Activated CD4-positive, alpha-beta T cell treated with anti-CD3 and anti-CD28 coated beads, Interleukin-2, amount 10 ng/mL, durations not matched to agents 7 days and 5 days (primary cell): Measurements from ENCODE around the gene RSBN1. TPM values are rescaled to one million over a fixed set of nuclear protein-coding genes. Genes with fewer than 3 reads are reported as not detected.

Source experiments
- CTCF ChIA-PET: fragments of 350-600 bp; sonication (Branson Sonifier 250); formaldehyde crosslinking; loops from one replicate; lab custom pipeline; 2021; ENCODE audit warnings: antibody characterized with exemption; lab: Charles Lee
- POLR2A ChIA-PET: fragments of 350-600 bp; sonication (Branson Sonifier 250); formaldehyde crosslinking; loops from one replicate; lab custom pipeline; 2021; ENCODE audit warnings: antibody characterized with exemption; lab: Charles Lee
- DNase-seq: peaks from one replicate; pipeline ENCODE4 v3.0.0-alpha.2; 2020
- H3K27ac Mint-ChIP-seq: one replicate; pipeline ENCODE4 v1.8.0; 2021; ENCODE audit warnings: mild to moderate bottlenecking, moderate library complexity, mixed read lengths
- H3K27me3 Mint-ChIP-seq: one replicate; pipeline ENCODE4 v1.8.0; 2021; ENCODE audit warnings: mixed read lengths
- H3K36me3 Mint-ChIP-seq: one replicate; pipeline ENCODE4 v1.8.0; 2021; ENCODE audit warnings: low read depth, mixed read lengths
- H3K4me1 Mint-ChIP-seq: one replicate; pipeline ENCODE4 v1.8.0; 2021; ENCODE audit warnings: mixed read lengths
- H3K4me3 Mint-ChIP-seq: one replicate; pipeline ENCODE4 v1.8.0; 2021; ENCODE audit warnings: mild to moderate bottlenecking, moderate library complexity, mixed read lengths
- H3K9me3 Mint-ChIP-seq: one replicate; pipeline ENCODE4 v1.8.0; 2021; ENCODE audit warnings: mixed read lengths
- total RNA-seq, 2 experiments: library from RNA; stranded (reverse); gene quantifications; one replicate each; pipeline ENCODE4 v1.2.3, GENCODE V29; 2021

RSBN1 gene
- total RNA-seq, 2 experiments from 2014 or later, result 30.8 to 31.7 TPM

DNA sequence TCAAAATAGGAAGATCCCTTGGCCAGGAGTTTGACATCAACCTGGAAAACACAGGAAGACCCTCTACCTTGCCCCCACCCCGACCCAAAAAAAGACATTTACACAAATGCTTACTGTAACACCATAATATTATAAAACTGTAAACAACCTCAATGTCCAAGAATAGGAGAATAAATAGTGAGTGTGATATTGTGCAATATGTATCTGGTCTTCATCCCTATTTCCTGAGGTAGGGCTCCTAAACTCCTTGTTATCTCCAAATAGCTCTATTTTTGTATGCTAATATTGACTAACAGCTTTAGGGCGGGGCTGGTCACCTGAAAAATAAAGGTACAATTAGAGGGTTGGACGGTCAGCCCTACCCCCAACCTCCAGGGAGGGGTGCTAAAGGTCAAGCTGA lies 23.5 kb downstream of the RSBN1 start:
- no peak overlapping the region for H3K4me3 Mint-ChIP-seq
- ChIA-PET CTCF (interaction anchor here (0.8 to 2.0 kb wide), 4 partner anchors 11 to 22 kb away, joined by 3 to 5 read pairs (median 4); no protein-coding TSS in a partner anchor), POLR2A (no interaction called here)
- no peak overlapping the region for H3K27ac Mint-ChIP-seq
- no peak for DNase-seq
- peaks cover 64% of the 10 kb centered on the region for H3K36me3 Mint-ChIP-seq
- peaks cover 55% of the 10 kb centered on the region for H3K4me1 Mint-ChIP-seq
- no peaks in the 10 kb centered on the region for H3K27me3 Mint-ChIP-seq
- peaks cover 2% of the 10 kb centered on the region for H3K9me3 Mint-ChIP-seq

DNA sequence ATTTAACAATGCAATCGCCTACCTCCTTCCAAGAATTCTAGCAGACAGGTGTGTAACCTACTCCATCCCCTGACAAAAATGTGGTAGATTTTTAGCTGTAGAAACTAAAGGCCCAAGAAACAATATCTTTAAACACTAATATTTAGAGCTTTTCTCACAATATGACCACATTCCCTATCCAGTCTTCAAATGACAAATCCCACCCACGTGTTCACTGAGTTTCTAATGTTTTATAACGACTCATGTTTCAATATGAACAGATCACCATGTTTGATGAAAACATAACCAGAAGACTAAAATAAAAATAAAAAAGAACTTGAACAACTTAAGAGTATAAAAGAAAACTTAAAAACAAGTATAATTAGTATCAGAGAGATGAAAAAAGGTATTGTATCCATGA lies 24.6 kb downstream of the RSBN1 start:
- no peak overlapping the region for H3K4me3 Mint-ChIP-seq
- peaks cover 48% of the 10 kb centered on the region for H3K4me1 Mint-ChIP-seq
- no peak overlapping the region for H3K27ac Mint-ChIP-seq

DNA sequence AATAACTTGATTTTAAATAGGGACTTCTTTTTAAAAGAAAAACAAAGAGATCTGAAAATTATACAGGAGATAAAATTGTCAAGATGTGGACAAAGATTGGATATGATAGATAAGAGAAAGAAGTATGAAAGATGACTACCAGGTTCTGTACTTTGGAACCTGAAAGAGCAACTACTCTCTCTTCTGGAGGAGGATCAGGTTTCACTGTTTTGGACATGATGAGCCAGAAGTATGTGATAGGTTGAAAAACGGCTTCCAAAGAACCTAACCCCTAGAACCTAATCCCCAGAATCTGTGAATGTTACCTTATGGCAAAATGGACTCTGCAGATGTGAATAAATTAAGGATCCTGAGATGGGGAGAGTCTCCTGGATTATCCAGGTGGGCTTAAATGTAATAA lies 26.2 kb downstream of the RSBN1 start:
- CTCF ChIA-PET, result interaction anchor here (1.1 to 1.5 kb wide), 2 partner anchors 26 to 43 kb away, joined by 3 read pairs; no protein-coding TSS in a partner anchor
- Mint-ChIP-seq H3K4me1 (peaks cover 40% of the 10 kb centered on the region), H3K4me3 (no peak overlapping the region), H3K27me3 (no peaks in the 10 kb centered on the region), H3K27ac (peak overlapping the region; percentile 72), H3K36me3 (peaks cover 58% of the 10 kb centered on the region), H3K9me3 (peaks cover 2% of the 10 kb centered on the region)
- DNase-seq, result no peak
- POLR2A ChIA-PET, result no interaction called here

More for the DNA sequence above, 24.6 kb downstream of the RSBN1 start:
- no peak for DNase-seq
- H3K9me3 Mint-ChIP-seq, result peaks cover 2% of the 10 kb centered on the region
- H3K27me3 Mint-ChIP-seq, result no peaks in the 10 kb centered on the region
- peaks cover 63% of the 10 kb centered on the region for H3K36me3 Mint-ChIP-seq
- ChIA-PET CTCF (interaction anchor here (1.4 to 2.0 kb wide), 2 partner anchors 16 to 18 kb away, joined by 3 to 5 read pairs; no protein-coding TSS in a partner anchor), POLR2A (no interaction called here)

DNA sequence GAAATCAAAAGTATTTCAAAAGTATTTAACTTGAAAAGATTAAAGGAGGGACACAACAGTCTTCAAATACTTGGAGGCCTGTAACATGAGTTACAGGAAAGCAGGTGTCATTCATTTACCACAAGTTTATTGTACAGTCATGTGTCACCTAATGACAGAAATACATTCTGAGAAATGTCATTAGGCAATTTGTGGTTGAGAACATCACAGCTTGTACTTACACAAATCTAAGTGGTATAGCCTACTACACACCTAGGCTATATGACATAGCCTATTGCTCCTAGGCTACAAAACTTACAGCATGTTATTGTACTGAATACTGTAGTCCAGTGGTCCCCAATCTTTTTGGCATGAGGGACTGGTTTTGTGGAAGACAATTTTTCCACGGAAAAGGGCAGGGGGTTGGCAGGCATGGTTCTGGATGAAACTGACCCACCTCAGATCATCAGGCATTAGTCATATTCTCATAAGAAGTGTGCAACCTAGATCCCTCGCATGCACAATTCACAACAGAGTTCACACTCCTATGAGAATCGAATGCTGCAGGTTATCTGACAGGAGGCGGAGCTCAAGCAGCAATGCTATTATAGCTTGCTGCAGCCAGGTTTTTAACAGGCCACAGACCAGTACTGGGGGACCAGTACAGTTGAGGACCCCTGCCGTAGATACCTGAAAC lies 28.0 kb downstream of the RSBN1 start:
- ChIA-PET POLR2A (interaction anchor here (0.6 kb wide), 1 partner anchor 25 kb away, joined by 3 read pairs; no protein-coding TSS in a partner anchor), CTCF (interaction anchor here (0.7 to 0.9 kb wide), 2 partner anchors 29 to 193 kb away, joined by 3 to 4 read pairs; no protein-coding TSS in a partner anchor)
- Mint-ChIP-seq H3K36me3 (peaks cover 41% of the 10 kb centered on the region), H3K27me3 (no peaks in the 10 kb centered on the region), H3K27ac (peak overlapping the region; percentile 96), H3K4me3 (peak overlapping the region; percentile 67), H3K4me1 (peaks cover 31% of the 10 kb centered on the region), H3K9me3 (peaks cover under 1% of the 10 kb centered on the region)
- DNase-seq, result no peak

DNA sequence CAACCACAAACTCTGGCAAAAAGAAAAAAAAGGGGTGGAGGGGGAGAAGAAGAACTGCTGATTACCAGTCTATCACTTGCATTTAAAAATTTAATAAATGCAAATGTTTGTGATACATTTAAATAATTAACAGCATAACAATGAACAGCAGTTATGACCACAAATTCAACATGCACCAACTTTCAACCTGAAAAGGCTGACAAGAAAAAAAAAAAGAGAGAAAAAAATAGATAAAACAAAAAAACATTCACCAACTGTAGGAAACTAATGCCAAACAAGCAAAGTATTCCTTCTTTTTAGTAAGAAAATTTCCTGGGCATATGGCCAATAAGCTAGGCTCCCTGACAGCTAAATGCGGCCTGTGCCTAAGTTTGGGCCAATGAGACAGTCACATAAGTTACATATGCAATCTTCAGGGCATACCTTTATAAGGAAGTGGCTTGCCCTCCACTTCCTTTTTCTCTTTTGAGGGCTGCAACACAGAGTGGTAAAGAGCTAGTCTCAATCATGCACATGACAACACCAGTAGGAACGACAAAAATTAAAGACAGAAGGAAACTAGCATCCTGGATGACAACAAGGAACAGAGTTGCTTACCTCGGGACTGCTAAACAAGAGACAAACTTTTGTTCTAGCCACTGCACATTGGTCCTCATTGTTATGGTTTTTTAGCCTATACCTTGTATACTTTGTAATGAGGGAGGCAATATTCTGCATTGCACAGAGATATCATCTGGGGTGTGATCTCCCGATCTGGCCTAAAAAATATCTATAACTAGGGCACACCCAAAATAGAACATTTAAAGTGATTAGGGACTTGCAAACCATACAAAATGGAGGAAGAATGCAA lies 28.8 kb downstream of the RSBN1 start:
- Mint-ChIP-seq H3K27me3 (no peaks in the 10 kb centered on the region), H3K4me3 (peak overlapping the region; percentile 67), H3K9me3 (peaks cover 3% of the 10 kb centered on the region), H3K4me1 (peaks cover 33% of the 10 kb centered on the region), H3K27ac (peak overlapping the region; percentile 96), H3K36me3 (peaks cover 39% of the 10 kb centered on the region)
- CTCF ChIA-PET, result no interaction called here
- DNase-seq, result peak; percentile 75
- POLR2A ChIA-PET, result interaction anchor here (0.6 kb wide), 1 partner anchor 179 kb away, joined by 6 read pairs; no protein-coding TSS in a partner anchor

DNA sequence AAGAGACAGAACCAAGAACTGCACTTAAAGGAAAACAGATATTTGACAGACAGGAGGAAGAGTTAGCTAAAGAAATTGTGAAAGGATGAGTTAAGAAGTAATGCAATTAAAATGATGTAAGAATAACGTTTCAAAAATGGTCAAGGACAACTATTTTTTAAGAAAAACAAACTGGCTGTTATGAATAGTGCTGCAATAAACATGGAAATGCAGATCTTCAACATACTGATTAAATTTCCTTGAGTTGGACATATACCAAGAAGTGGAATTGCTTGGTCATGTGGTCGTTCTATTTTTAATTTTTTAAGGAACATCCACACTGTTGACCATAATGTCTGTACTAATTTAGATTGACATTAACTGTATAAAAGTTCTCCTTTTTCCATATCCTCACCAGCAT lies 29.9 kb downstream of the RSBN1 start:
- DNase-seq, result no peak
- ChIA-PET POLR2A (no interaction called here), CTCF (interaction anchor here (2.0 kb wide), 1 partner anchor 30 kb away, joined by 6 read pairs; the partner anchor contains the start of gene RSBN1)
- H3K9me3 Mint-ChIP-seq, result peaks cover 3% of the 10 kb centered on the region
- H3K4me1 Mint-ChIP-seq, result peaks cover 26% of the 10 kb centered on the region
- H3K27me3 Mint-ChIP-seq, result no peaks in the 10 kb centered on the region
- peak overlapping the region; percentile 69 for H3K27ac Mint-ChIP-seq
- no peak overlapping the region for H3K4me3 Mint-ChIP-seq
- peaks cover 31% of the 10 kb centered on the region for H3K36me3 Mint-ChIP-seq

DNA sequence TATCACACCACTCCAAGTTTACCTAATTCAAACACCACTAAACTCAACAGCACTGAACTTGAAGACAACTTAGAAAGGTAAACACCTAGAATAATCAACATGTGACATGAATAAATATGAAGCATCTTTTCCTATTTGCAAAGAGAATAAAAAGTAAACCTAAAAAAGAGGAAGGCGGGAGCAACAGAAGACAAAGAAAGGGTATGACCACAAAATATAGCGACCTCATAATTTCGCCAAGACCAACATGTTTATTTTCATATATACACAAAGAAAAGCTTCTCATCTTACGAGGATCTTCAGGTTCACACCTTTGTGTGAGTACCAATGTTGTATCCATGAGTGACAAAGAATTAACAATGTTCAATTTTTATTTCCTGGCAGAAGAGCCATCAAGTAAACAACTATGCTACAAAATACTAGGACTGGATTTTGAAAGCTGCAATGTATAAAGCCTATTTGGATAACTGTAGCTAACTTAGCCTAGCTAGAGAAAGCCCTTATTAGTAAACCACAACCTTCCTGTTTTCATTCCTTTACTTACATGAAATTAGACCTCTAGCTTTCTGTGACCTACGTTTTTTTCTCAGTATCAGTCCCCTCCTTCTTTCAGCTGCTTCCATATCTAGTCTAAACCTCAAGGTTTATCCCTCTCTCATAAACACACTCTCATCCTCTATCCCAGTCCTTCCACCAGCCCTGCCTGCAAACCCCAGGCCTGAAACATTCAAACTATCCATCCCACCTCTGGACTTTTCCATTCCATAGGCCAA lies 31.7 kb downstream of the RSBN1 start:
- Mint-ChIP-seq H3K27ac (no peak overlapping the region), H3K9me3 (peaks cover 3% of the 10 kb centered on the region), H3K4me3 (no peak overlapping the region), H3K36me3 (peaks cover 31% of the 10 kb centered on the region), H3K27me3 (no peaks in the 10 kb centered on the region), H3K4me1 (peaks cover 10% of the 10 kb centered on the region)
- ChIA-PET POLR2A (no interaction called here), CTCF (interaction anchor here (0.8 to 2.0 kb wide), 3 partner anchors 8 to 31 kb away, joined by 3 to 6 read pairs (median 4); partner anchors contain the start of gene RSBN1)
- no peak for DNase-seq

DNA sequence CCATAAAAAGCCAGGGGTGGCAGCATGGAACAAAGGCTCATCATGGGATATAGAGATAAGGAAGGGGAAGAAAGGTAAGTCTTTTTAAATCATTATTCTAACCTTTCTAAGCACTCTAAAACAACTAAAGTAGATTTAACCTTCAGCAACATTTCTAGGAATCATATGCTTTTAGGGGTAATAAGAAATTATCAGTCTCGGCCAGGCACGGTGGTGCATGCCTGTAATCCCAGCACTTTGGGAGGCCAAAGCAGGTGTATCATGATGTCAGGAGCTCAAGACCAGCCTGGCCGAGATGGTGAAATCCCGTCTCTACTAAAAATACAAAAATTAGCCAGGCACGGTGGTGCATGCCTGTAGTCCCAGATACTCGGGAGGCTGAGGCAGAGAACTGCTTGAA lies 32.7 kb downstream of the RSBN1 start:
- peaks cover 7% of the 10 kb centered on the region for H3K4me1 Mint-ChIP-seq
- H3K27ac Mint-ChIP-seq, result no peak overlapping the region
- H3K9me3 Mint-ChIP-seq, result peaks cover 3% of the 10 kb centered on the region
- DNase-seq, result no peak
- ChIA-PET CTCF (no interaction called here), POLR2A (no interaction called here)
- no peaks in the 10 kb centered on the region for H3K27me3 Mint-ChIP-seq
- H3K4me3 Mint-ChIP-seq, result no peak overlapping the region
- peaks cover 31% of the 10 kb centered on the region for H3K36me3 Mint-ChIP-seq

DNA sequence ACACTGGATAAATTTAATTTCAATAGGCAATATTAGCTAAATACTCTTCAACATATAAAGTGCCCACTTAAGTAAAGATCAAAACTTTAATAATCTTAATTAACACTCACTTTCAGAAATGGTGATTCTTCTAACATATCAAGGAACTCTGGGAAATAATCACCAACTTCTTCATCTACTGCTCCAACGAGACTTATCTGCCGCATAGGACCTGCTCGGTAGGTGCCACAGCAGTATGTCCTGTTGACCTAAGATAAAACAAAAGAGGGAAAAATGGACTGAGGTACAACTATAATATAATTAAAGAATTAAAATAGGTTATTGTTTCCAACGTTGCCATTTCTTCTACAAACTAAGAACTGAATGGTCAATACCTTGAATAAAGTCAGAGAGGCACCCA lies 34.7 kb downstream of the RSBN1 start:
- CTCF ChIA-PET, result interaction anchor here (0.5 to 0.6 kb wide), 2 partner anchors 143 to 817 kb away, joined by 3 read pairs; no protein-coding TSS in a partner anchor
- Mint-ChIP-seq H3K4me1 (peaks cover 7% of the 10 kb centered on the region), H3K27me3 (no peaks in the 10 kb centered on the region), H3K9me3 (peaks cover 3% of the 10 kb centered on the region), H3K36me3 (peaks cover 26% of the 10 kb centered on the region), H3K4me3 (no peak overlapping the region), H3K27ac (no peak overlapping the region)
- POLR2A ChIA-PET, result no interaction called here
- DNase-seq, result no peak

DNA sequence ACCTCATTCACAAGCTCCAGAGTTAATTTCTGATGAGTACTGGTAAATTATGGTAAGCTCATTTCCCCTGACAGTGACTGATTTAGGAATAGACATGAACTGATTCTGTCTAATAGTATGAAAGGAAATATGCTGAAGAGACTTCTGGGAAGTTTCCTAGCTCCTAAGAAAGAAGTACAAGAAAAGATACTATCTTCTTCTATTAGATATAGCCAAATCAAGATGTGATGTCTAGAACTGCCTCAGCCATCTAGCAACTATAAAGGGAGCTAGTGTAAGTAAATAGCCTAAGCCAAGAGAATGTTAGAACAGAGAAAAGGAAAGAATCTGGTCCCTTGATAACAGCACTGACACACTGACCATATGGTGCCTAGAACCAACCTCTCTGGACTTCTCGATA lies 42.2 kb downstream of the RSBN1 start:
- peaks cover 55% of the 10 kb centered on the region for H3K36me3 Mint-ChIP-seq
- H3K27ac Mint-ChIP-seq, result no peak overlapping the region
- ChIA-PET POLR2A (no interaction called here), CTCF (interaction anchor here (0.6 kb wide), 1 partner anchor 641 kb away, joined by 5 read pairs; no protein-coding TSS in a partner anchor)
- H3K9me3 Mint-ChIP-seq, result no peaks in the 10 kb centered on the region
- no peak overlapping the region for H3K4me3 Mint-ChIP-seq
- peaks cover 32% of the 10 kb centered on the region for H3K4me1 Mint-ChIP-seq
- no peak for DNase-seq
- H3K27me3 Mint-ChIP-seq, result no peaks in the 10 kb centered on the region

DNA sequence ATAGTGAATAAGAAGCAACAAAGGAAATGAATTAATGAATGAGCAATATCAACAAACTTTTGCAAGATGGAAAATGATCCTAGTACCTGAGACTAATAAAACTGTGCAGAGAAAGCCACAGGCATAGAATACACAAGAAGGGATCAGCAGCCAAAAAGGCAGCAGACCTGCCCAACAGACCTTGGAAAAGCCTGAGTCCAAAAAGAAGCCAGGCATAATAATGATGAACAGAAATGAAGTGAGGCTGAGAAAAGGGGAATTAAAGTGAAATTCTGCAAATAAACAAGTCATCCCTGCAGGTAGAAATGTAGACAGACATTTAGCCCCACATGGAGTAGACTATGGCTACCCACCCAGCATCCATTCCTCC lies 42.7 kb downstream of the RSBN1 start:
- CTCF ChIA-PET, result interaction anchor here (0.6 kb wide), 1 partner anchor 641 kb away, joined by 5 read pairs; no protein-coding TSS in a partner anchor
- no peak for DNase-seq
- no peaks in the 10 kb centered on the region for H3K27me3 Mint-ChIP-seq
- H3K4me1 Mint-ChIP-seq, result peaks cover 32% of the 10 kb centered on the region
- no peaks in the 10 kb centered on the region for H3K9me3 Mint-ChIP-seq
- H3K4me3 Mint-ChIP-seq, result no peak overlapping the region
- POLR2A ChIA-PET, result no interaction called here
- H3K27ac Mint-ChIP-seq, result no peak overlapping the region
- H3K36me3 Mint-ChIP-seq, result peaks cover 59% of the 10 kb centered on the region
